HepG2 (cell line): ENCODE data around the gene TYMS. TPM values are rescaled to one million over a fixed set of nuclear protein-coding genes. Genes with fewer than 3 reads are reported as not detected.
A peak's percentile ranks its signal among the peaks of the same experiment; 100 is the strongest.

Experiments
- ARNTL ChIP-seq: sonication (generic); formaldehyde crosslinking; IDR thresholded peaks from 2 replicates; pipeline ENCODE4 v1.4.0; 2020; ENCODE audit warnings: mild to moderate bottlenecking, missing genetic modification reagents
- ATRX ChIP-seq: sonication (generic); formaldehyde crosslinking; IDR thresholded peaks from 2 replicates; pipeline ENCODE4 v1.4.0; 2020; ENCODE audit warnings: missing genetic modification reagents, borderline replicate concordance
- CBX2 ChIP-seq, 2 experiments: fragments of 200-600 bp in 1 of 2; sonication (generic); formaldehyde crosslinking in 1 of 2; IDR thresholded peaks; 2 replicates each; pipeline versions ENCODE4 v1.7.0 to v1.8.1; 2018 to 2022; ENCODE audit warnings: low read depth in 2 of 2, low read length in 1 of 2, mild to moderate bottlenecking in 1 of 2, missing genetic modification reagents in 1 of 2
- EEA1 ChIP-seq: sonication (generic); formaldehyde crosslinking; IDR thresholded peaks from 2 replicates; pipeline ENCODE4 v1.5.1; 2020; ENCODE audit warnings: mild to moderate bottlenecking, missing genetic modification reagents, borderline replicate concordance
- ETV6 ChIP-seq: sonication (generic); formaldehyde crosslinking; conservative IDR thresholded peaks from 2 replicates; pipeline ENCODE4 v1.4.0; 2020; ENCODE audit warnings: missing genetic modification reagents
- FOXC1 ChIP-seq: sonication (generic); formaldehyde crosslinking; IDR thresholded peaks from 2 replicates; pipeline ENCODE4 v1.8.0; 2022; ENCODE audit warnings: mild to moderate bottlenecking, missing genetic modification reagents, borderline replicate concordance
- HCFC1 ChIP-seq: fragments of 150-350 bp; IDR thresholded peaks from 2 replicates; pipeline ENCODE4 v1.6.1; 2014; ENCODE audit warnings: low read depth, low read length
- HOXA5 ChIP-seq: sonication (generic); formaldehyde crosslinking; IDR thresholded peaks from 2 replicates; pipeline ENCODE4 v1.4.0; 2020; ENCODE audit warnings: missing genetic modification reagents
- KDM2A ChIP-seq: sonication (generic); formaldehyde crosslinking; IDR thresholded peaks from 2 replicates; pipeline ENCODE4 v1.4.0; 2020; ENCODE audit warnings: low read depth, missing genetic modification reagents, borderline replicate concordance
- NFKB2 ChIP-seq: sonication (generic); formaldehyde crosslinking; IDR thresholded peaks from 2 replicates; pipeline ENCODE4 v1.4.0; 2020; ENCODE audit warnings: missing genetic modification reagents, borderline replicate concordance
- PATZ1 ChIP-seq: sonication (generic); formaldehyde crosslinking; IDR thresholded peaks from 2 replicates; pipeline ENCODE4 v1.4.0; 2020; ENCODE audit warnings: missing genetic modification reagents
- PAX8 ChIP-seq: sonication (generic); formaldehyde crosslinking; IDR thresholded peaks from 2 replicates; pipeline ENCODE4 v1.8.0; 2022; ENCODE audit warnings: mild to moderate bottlenecking, missing genetic modification reagents, borderline replicate concordance
- SYNCRIP ChIP-seq: fragments of 200-400 bp; formaldehyde crosslinking; IDR thresholded peaks from 2 replicates; pipeline ENCODE4 v1.6.1; 2018; ENCODE audit warnings: mild to moderate bottlenecking, low read depth, low read length; ENCODE audit not compliant: insufficient read depth
- TEAD2 ChIP-seq: sonication (generic); formaldehyde crosslinking; IDR thresholded peaks from 2 replicates; pipeline ENCODE4 v1.9.0; 2021; ENCODE audit warnings: missing genetic modification reagents
- ZFP36L2 ChIP-seq: sonication (generic); formaldehyde crosslinking; IDR thresholded peaks from 2 replicates; pipeline ENCODE4 v1.4.0; 2020; ENCODE audit warnings: missing genetic modification reagents
- ZIK1 ChIP-seq: sonication (generic); formaldehyde crosslinking; IDR thresholded peaks from 2 replicates; pipeline ENCODE4 v1.5.0; 2020; ENCODE audit warnings: mild to moderate bottlenecking, low read depth, missing genetic modification reagents, borderline replicate concordance
- ZNF280B ChIP-seq: sonication (generic); formaldehyde crosslinking; IDR thresholded peaks from 2 replicates; pipeline ENCODE4 v1.5.0; 2020; ENCODE audit warnings: missing genetic modification reagents, mild to moderate bottlenecking, borderline replicate concordance
- ZNF569 ChIP-seq: sonication (generic); formaldehyde crosslinking; IDR thresholded peaks from 2 replicates; pipeline ENCODE4 v1.5.0; 2020; ENCODE audit warnings: mild to moderate bottlenecking, missing genetic modification reagents, moderate library complexity, borderline replicate concordance
- ZNF761 ChIP-seq: sonication (generic); formaldehyde crosslinking; conservative IDR thresholded peaks from 2 replicates; pipeline ENCODE4 v1.4.0; 2020; ENCODE audit warnings: mild to moderate bottlenecking, missing genetic modification reagents
- ZSCAN12 ChIP-seq: sonication (generic); formaldehyde crosslinking; IDR thresholded peaks from 2 replicates; pipeline ENCODE4 v1.9.0; 2021; ENCODE audit warnings: mild to moderate bottlenecking, missing genetic modification reagents
- ZSCAN29 ChIP-seq: sonication (generic); formaldehyde crosslinking; conservative IDR thresholded peaks from 2 replicates; pipeline ENCODE4 v1.4.0; 2020; ENCODE audit warnings: mild to moderate bottlenecking, missing genetic modification reagents
- polyA plus RNA-seq, 8 experiments: library from polyadenylated mRNA; depleted of rRNA in 3 of 8; stranded (reverse) in 7 of 8; unstranded in 1 of 8; fragments of >200 nt; fragmentation: Illumina TruSeq in 4 of 8; extraction: Trizol in 4 of 8; gene quantifications; 2 replicates each; pipeline versions ENCODE4 v1.2.1 to v1.2.3, GENCODE V29; 2011 to 2016; ENCODE audit warnings: low read depth in 4 of 8, missing spikeins in 1 of 8, mixed read lengths in 1 of 8; ENCODE audit not compliant: insufficient read depth in 1 of 8
- total RNA-seq, 5 experiments: library from RNA; depleted of rRNA; stranded (reverse); fragments of >200 nt; fragmentation: Illumina TruSeq; extraction: Trizol; gene quantifications; 2 replicates each; pipeline ENCODE4 v1.2.3, GENCODE V29; 2016; ENCODE audit warnings: low read depth in 1 of 5
- TF ChIP-seq, protein P1 (sequence below): sonication (generic); formaldehyde crosslinking; IDR thresholded peaks from 2 replicates; pipeline ENCODE4 v1.8.1; 2023; ENCODE audit warnings: missing genetic modification reagents, mild to moderate bottlenecking, borderline replicate concordance
- TF ChIP-seq, protein P2 (sequence below): sonication (generic); formaldehyde crosslinking; IDR thresholded peaks from 2 replicates; pipeline ENCODE4 v1.5.0; 2020; ENCODE audit warnings: mild to moderate bottlenecking, missing genetic modification reagents

Gene TYMS
- total and polyA plus RNA-seq, 2 of the 13 experiments (the other 11 are each of a cell fraction or from before 2014, with no cell fraction given): 80.1 to 106 TPM

DNA sequence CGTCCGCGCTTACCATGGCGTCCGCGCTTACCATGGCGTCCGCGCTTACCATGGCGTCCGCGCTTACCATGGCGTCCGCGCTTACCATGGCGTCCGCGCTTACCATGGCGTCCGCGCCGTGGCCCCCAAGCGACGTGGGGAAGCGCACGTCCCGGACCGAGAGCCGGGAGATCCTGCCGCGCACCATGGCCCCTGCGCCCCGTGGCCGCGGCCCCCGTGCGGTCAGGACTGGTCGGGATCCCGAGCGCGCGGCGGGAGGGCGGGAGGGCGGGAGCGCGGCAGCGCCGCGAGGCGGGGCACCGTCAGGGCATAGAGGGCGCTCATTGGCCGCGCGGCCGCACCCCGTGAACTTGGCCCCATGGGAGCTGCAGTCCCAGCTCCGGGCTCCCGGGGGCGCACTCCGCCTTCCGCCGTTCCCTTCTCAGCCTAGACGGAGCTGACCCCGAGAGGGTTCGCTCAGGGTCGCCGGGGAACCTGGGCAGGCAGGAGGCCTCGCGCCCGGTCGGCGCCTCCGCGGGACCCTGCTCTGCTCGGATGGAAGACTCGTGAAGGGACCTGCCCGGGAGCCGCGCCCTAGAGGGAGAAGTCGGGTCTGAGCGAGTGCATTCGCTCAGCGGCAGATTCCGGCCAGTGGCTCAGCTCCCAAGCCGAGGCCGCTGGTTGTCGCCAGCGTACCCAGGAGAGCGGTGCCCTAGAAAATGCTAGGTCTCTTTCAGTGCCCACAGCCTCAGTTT lies 55.1 kb downstream of the TYMS start, which contains the start of gene ENOSF1 (continued):
- TF ChIP-seq ZNF761 (CRISPR knock-in tag) (peak; percentile 74; the same call in 1 of the 2 replicates), PATZ1 (CRISPR knock-in tag) (peak; percentile 70), TEAD2 (no peak), HOXA5 (CRISPR knock-in tag) (no peak), HCFC1 (no peak), NFKB2 (no peak), ARNTL (no peak), PAX8 (peak; percentile 79; the same call in 1 of the 2 replicates), ZNF280B (CRISPR knock-in tag) (peak; percentile 17; the same call in 1 of the 2 replicates), FOXC1 (CRISPR knock-in tag) (no peak), ZIK1 (CRISPR knock-in tag) (no peak), KDM2A (peak; percentile 88), ZFP36L2 (CRISPR knock-in tag) (no peak), ZSCAN29 (CRISPR knock-in tag) (peak; percentile 42; the same call in 1 of the 2 replicates), ETV6 (CRISPR knock-in tag) (no peak; the same call in 1 of the 2 replicates), EEA1 (CRISPR knock-in tag) (peak; percentile 97), CBX2 (IDR thresholded peaks at IDR 0.05; ENCODE audit: low read depth, low read length) (no peak), CBX2 (CRISPR knock-in tag; IDR thresholded peaks at IDR 0.05; ENCODE audit: low read depth) (no peak), ATRX (no peak), ZNF569 (CRISPR knock-in tag) (no peak), SYNCRIP (no peak), ZSCAN12 (CRISPR knock-in tag) (no peak)
- TF ChIP-seq, protein P1, sequence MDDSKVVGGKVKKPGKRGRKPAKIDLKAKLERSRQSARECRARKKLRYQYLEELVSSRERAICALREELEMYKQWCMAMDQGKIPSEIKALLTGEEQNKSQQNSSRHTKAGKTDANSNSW (CRISPR knock-in tag): peak; percentile 11; the same call in 1 of the 2 replicates
- TF ChIP-seq, protein P2, sequence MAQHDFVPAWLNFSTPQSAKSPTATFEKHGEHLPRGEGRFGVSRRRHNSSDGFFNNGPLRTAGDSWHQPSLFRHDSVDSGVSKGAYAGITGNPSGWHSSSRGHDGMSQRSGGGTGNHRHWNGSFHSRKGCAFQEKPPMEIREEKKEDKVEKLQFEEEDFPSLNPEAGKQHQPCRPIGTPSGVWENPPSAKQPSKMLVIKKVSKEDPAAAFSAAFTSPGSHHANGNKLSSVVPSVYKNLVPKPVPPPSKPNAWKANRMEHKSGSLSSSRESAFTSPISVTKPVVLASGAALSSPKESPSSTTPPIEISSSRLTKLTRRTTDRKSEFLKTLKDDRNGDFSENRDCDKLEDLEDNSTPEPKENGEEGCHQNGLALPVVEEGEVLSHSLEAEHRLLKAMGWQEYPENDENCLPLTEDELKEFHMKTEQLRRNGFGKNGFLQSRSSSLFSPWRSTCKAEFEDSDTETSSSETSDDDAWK (CRISPR knock-in tag): no peak
